CD8-positive, alpha-beta memory T cell (primary cell): ENCODE measurements around the gene TRPM8. TPM values are rescaled to one million over a fixed set of nuclear protein-coding genes. Genes with fewer than 3 reads are reported as not detected.

Experiments
- CTCF ChIA-PET: fragments of 350-600 bp; sonication (Branson Sonifier 250); formaldehyde crosslinking; loops from one replicate; lab custom pipeline; 2021; ENCODE audit warnings: antibody characterized with exemption; lab: Charles Lee
- POLR2A ChIA-PET: fragments of 350-600 bp; sonication (Branson Sonifier 250); formaldehyde crosslinking; loops from one replicate; lab custom pipeline; 2021; ENCODE audit warnings: antibody characterized with exemption; lab: Charles Lee
- DNase-seq, 5 donors: peaks; one replicate each; pipeline versions ENCODE4 v3.0.0 to v3.0.0-alpha.2; 2020 to 2022; ENCODE audit warnings: mixed read lengths in 1 of 5
- H3K27ac ChIP-seq: one replicate; pipeline ENCODE4 v1.7.0; 2013; ENCODE audit warnings: low read depth, mild to moderate bottlenecking, low read length, moderate library complexity
- H3K27me3 ChIP-seq: 2 replicates; pipeline ENCODE4 v1.7.0; 2013; ENCODE audit warnings: low read length, mild to moderate bottlenecking; ENCODE audit not compliant: insufficient read depth, poor library complexity, severe bottlenecking
- H3K36me3 ChIP-seq: 2 replicates; pipeline ENCODE4 v1.7.0; 2013; ENCODE audit warnings: mild to moderate bottlenecking, low read length, moderate library complexity; ENCODE audit not compliant: insufficient read depth
- H3K4me1 ChIP-seq: 2 replicates; pipeline ENCODE4 v1.7.0; 2013; ENCODE audit warnings: mild to moderate bottlenecking, low read length, moderate library complexity; ENCODE audit not compliant: insufficient read depth
- H3K4me3 ChIP-seq: 2 replicates; pipeline ENCODE4 v1.7.0; 2013; ENCODE audit warnings: mild to moderate bottlenecking, low read length
- H3K9me3 ChIP-seq: 2 replicates; pipeline ENCODE4 v1.7.0; 2013; ENCODE audit warnings: mild to moderate bottlenecking, low read length
- H3K27ac Mint-ChIP-seq, 8 donors: one replicate each; pipeline ENCODE4 v1.8.0; 2020 to 2021; ENCODE audit warnings: mixed read lengths in 8 of 8, mild to moderate bottlenecking in 6 of 8, inconsistent platforms in 3 of 8, moderate library complexity in 3 of 8
- H3K27me3 Mint-ChIP-seq, 2 donors: one replicate each; pipeline ENCODE4 v1.8.0; 2020 to 2021; ENCODE audit warnings: mixed read lengths in 2 of 2, mild to moderate bottlenecking in 1 of 2, moderate library complexity in 1 of 2
- H3K36me3 Mint-ChIP-seq, 3 donors: one replicate each; pipeline ENCODE4 v1.8.0; 2020 to 2021; ENCODE audit warnings: mixed read lengths in 3 of 3, inconsistent platforms in 1 of 3, mild to moderate bottlenecking in 1 of 3
- H3K4me1 Mint-ChIP-seq, 3 donors: one replicate each; pipeline ENCODE4 v1.8.0; 2020 to 2021; ENCODE audit warnings: mixed read lengths in 3 of 3, inconsistent platforms in 1 of 3, mild to moderate bottlenecking in 1 of 3
- H3K4me3 Mint-ChIP-seq, 7 donors: one replicate each; pipeline ENCODE4 v1.8.0; 2020 to 2021; ENCODE audit warnings: mixed read lengths in 7 of 7, mild to moderate bottlenecking in 6 of 7, moderate library complexity in 4 of 7, inconsistent platforms in 2 of 7
- H3K9me3 Mint-ChIP-seq, 5 donors: one replicate each; pipeline ENCODE4 v1.8.0; 2020 to 2022; ENCODE audit warnings: mixed read lengths in 5 of 5, mild to moderate bottlenecking in 3 of 5, moderate library complexity in 2 of 5, inconsistent platforms in 1 of 5
- polyA plus RNA-seq: library from polyadenylated mRNA; unstranded; fragments of 300-500 nt; fragmentation: Illumina TruSeq; gene quantifications from one replicate; pipeline ENCODE4 v1.2.3, GENCODE V29; 2021
- total RNA-seq, 2 experiments: library from RNA; stranded (reverse); gene quantifications; one replicate each; pipeline ENCODE4 v1.2.3, GENCODE V29; 2021

Gene TRPM8
- total and polyA plus RNA-seq, 3 experiments from 2014 or later = not detected

DNA sequence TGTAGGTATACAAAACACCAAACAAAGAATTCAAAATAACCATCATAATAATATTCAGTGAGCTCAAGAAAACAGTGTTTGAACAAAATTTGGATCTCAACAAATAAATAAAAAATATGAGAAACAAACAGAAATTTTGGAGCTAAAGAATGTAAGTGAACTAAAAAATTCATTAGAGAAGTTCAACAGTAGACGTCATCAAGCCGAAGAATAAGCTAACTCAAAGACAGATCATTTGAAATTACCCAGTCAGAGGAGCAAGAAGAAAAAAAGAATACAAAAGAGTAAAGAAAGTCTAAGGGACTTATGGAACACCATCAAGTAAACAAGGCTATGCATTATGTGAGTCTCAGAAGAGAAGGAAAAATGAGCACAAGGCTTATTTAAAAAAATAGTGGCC, 116.7 kb downstream of the TRPM8 start:
- H3K27ac Mint-ChIP-seq = no peak overlapping the region
- H3K9me3 ChIP-seq = peaks cover 11% of the 10 kb centered on the region
- no peak for DNase-seq
- H3K4me3 ChIP-seq = no peak overlapping the region
- H3K4me1 ChIP-seq = peaks cover 35% of the 10 kb centered on the region
- POLR2A ChIA-PET = interaction anchor here (0.6 kb wide), 1 partner anchor 189 kb away, joined by 3 read pairs; no protein-coding TSS in a partner anchor
- CTCF ChIA-PET = interaction anchor here (1.2 kb wide), 2 partner anchors 102 to 467 kb away, joined by 3 read pairs; no protein-coding TSS in a partner anchor
- H3K27ac ChIP-seq = no peak overlapping the region
- peak overlapping the region in 1 of 7 donors; percentile 5 for H3K4me3 Mint-ChIP-seq
- peaks cover 6 to 62% (median 8%) of the 10 kb centered on the region in 3 donors for H3K36me3 Mint-ChIP-seq
- no peaks in the 10 kb centered on the region for H3K27me3 ChIP-seq
- H3K36me3 ChIP-seq = no peaks in the 10 kb centered on the region
- H3K4me1 Mint-ChIP-seq = peaks cover 48 to 53% (median 50%) of the 10 kb centered on the region in 3 donors
- no peaks in the 10 kb centered on the region for H3K27me3 Mint-ChIP-seq
- H3K9me3 Mint-ChIP-seq = peaks cover 29 to 54% (median 41%) of the 10 kb centered on the region in 5 donors

DNA sequence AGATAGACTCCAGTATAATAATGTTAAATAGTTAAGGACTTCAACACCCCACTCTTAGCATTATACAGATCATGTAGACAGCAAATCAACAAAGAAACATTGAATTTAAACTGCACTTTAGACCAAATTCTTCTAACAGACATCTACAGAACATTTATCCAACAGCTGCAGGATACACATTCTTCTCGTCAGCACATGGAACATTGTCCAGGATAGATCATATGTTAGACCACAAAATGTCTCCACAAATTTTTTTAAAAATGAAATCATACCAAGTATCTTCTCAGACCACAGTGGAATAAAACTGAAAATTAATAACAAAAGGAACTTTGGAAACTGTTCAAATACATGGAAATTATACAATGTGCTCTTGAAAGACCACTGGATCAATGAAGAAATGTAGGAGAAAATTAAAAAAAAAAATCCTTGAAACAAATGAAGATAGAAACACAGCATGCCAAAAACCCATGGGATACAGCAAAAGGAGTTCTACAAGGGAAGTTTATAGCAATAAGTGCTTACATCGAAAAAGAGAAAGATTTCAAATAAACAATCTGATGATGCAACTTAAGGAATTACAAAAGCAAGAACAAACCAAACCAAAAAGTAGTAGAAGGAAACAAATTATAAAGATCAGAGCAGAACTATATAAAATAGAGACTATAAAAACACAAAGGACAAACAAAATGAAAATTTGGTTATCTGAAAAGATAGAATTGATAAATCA, 121.1 kb downstream of the TRPM8 start:
- no peak overlapping the region for H3K4me3 ChIP-seq
- no peaks in the 10 kb centered on the region for H3K36me3 ChIP-seq
- no peak overlapping the region for H3K27ac ChIP-seq
- Mint-ChIP-seq H3K36me3 (peaks cover 3 to 45% (median 4%) of the 10 kb centered on the region in 3 donors), H3K9me3 (peaks cover 23 to 39% (median 34%) of the 10 kb centered on the region in 5 donors), H3K4me1 (peaks cover 7 to 10% (median 9%) of the 10 kb centered on the region in 3 donors), H3K27me3 (no peaks in the 10 kb centered on the region), H3K4me3 (no peak overlapping the region), H3K27ac (no peak overlapping the region)
- peaks cover 4% of the 10 kb centered on the region for H3K4me1 ChIP-seq
- ChIA-PET POLR2A (no interaction called here), CTCF (no interaction called here)
- peaks cover 11% of the 10 kb centered on the region for H3K9me3 ChIP-seq
- H3K27me3 ChIP-seq = no peaks in the 10 kb centered on the region
- no peak for DNase-seq

DNA sequence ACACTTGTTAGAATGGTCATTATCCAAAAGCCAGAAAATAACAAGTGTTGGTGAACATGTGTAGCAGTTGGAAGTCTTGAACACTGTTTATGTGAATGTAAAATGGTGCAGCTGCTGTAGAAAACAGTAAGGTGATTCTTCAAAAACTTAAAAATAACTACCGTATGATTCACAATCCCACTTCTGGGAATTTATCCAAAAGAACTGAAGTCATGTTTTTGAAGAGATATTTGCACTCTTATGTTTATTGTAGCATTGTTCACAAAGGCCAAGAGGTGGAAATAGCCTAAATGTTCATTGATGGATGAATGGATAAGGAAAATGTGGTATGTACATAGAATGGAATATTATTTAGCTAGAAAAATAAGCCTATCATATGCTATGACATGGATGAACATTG, 127.0 kb downstream of the TRPM8 start:
- Mint-ChIP-seq H3K9me3 (no peaks in the 10 kb centered on the region), H3K4me3 (no peak overlapping the region), H3K27ac (peak overlapping the region in 1 of 8 donors; percentile 50), H3K36me3 (peaks cover 0 to 10% (median 1%) of the 10 kb centered on the region in 3 donors), H3K27me3 (no peaks in the 10 kb centered on the region), H3K4me1 (peaks cover 0 to 14% (median 5%) of the 10 kb centered on the region in 3 donors)
- H3K27ac ChIP-seq = no peak overlapping the region
- CTCF ChIA-PET = no interaction called here
- no peaks in the 10 kb centered on the region for H3K9me3 ChIP-seq
- POLR2A ChIA-PET = no interaction called here
- no peaks in the 10 kb centered on the region for H3K36me3 ChIP-seq
- no peaks in the 10 kb centered on the region for H3K27me3 ChIP-seq
- H3K4me3 ChIP-seq = no peak overlapping the region
- H3K4me1 ChIP-seq = no peaks in the 10 kb centered on the region
- DNase-seq = no peak

DNA sequence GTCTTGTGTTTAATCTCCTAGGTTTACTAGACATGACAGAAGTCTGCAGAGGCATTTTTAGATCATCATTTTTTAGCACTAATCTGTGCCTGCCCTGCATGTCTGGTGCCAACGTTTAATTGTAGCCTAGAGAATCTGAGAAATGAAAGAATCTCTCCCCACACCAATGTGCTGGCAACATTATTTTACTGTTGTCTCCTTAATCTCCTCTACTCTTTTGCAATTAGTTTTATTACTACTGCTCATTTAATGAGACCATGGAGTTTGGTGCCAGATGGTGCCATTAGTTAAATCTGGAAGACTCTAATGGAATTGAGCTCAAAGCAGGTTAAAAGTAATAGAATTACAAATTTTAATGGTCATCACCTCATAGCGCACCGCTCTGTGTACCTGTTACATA, 129.3 kb downstream of the TRPM8 start:
- H3K9me3 ChIP-seq = no peaks in the 10 kb centered on the region
- no peaks in the 10 kb centered on the region for H3K9me3 Mint-ChIP-seq
- H3K36me3 Mint-ChIP-seq = peaks cover 0 to 10% (median 1%) of the 10 kb centered on the region in 3 donors
- no peak overlapping the region for H3K27ac Mint-ChIP-seq
- no peak overlapping the region for H3K4me3 Mint-ChIP-seq
- CTCF ChIA-PET = no interaction called here
- H3K4me3 ChIP-seq = no peak overlapping the region
- POLR2A ChIA-PET = no interaction called here
- H3K36me3 ChIP-seq = no peaks in the 10 kb centered on the region
- H3K4me1 ChIP-seq = no peaks in the 10 kb centered on the region
- no peaks in the 10 kb centered on the region for H3K27me3 ChIP-seq
- H3K27ac ChIP-seq = no peak overlapping the region
- no peak for DNase-seq
- H3K27me3 Mint-ChIP-seq = no peaks in the 10 kb centered on the region
- peaks cover 0 to 19% (median 7%) of the 10 kb centered on the region in 3 donors for H3K4me1 Mint-ChIP-seq

DNA sequence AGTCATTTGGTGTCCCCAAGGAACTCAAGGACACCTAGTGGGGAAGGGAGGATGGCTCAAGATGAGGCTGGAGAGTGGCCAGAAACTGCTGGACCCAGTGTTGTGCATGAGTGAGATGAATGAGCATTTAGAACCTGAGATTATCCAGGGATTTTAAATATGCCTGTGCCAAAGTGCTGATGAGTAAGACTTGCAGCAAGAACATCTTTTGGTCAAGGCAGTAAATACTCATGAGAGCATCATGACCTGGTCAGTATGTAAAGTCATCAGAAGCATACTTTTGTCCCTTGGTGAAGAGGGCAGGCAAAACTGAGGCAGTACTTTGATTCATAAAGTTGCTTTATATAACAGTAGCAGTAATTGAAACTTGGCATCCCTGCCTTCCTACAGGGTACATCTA, 130.2 kb downstream of the TRPM8 start:
- Histone ChIP-seq H3K27ac (no peak overlapping the region), H3K4me3 (no peak overlapping the region), H3K36me3 (no peaks in the 10 kb centered on the region), H3K4me1 (no peaks in the 10 kb centered on the region), H3K27me3 (no peaks in the 10 kb centered on the region), H3K9me3 (no peaks in the 10 kb centered on the region)
- CTCF ChIA-PET = no interaction called here
- no peaks in the 10 kb centered on the region for H3K9me3 Mint-ChIP-seq
- H3K36me3 Mint-ChIP-seq = peaks cover 0 to 10% (median 1%) of the 10 kb centered on the region in 3 donors
- POLR2A ChIA-PET = no interaction called here
- no peak overlapping the region for H3K4me3 Mint-ChIP-seq
- no peak for DNase-seq
- H3K4me1 Mint-ChIP-seq = peaks cover 0 to 28% (median 8%) of the 10 kb centered on the region in 3 donors
- no peak overlapping the region for H3K27ac Mint-ChIP-seq
- H3K27me3 Mint-ChIP-seq = peaks cover 0 to under 1% of the 10 kb centered on the region in 2 donors

DNA sequence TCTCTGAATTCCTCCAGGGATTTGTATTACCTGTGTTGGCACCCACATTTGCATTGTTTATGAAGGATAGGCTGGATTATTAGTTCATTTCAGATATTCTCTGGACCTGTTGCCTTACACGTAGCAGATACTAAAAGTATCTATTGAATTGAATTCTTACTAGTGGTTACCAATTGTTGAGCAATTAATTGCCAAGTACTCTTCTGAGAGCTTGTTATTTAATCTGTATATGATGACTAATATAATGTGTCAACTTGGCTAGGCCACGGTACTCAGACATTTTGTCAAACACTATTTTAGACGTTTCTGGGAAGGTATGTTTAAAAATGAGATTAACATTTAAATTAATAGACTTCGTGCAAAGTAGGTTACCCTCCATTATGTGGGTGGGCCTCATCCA, 130.9 kb downstream of the TRPM8 start:
- H3K9me3 ChIP-seq = no peaks in the 10 kb centered on the region
- POLR2A ChIA-PET = no interaction called here
- H3K27me3 Mint-ChIP-seq = peaks cover 0 to 5% of the 10 kb centered on the region in 2 donors
- H3K27me3 ChIP-seq = no peaks in the 10 kb centered on the region
- no peaks in the 10 kb centered on the region for H3K36me3 ChIP-seq
- DNase-seq = no peak
- H3K27ac ChIP-seq = no peak overlapping the region
- H3K36me3 Mint-ChIP-seq = peaks cover 0 to 10% (median 2%) of the 10 kb centered on the region in 3 donors
- H3K9me3 Mint-ChIP-seq = no peaks in the 10 kb centered on the region
- peaks cover 0 to 30% (median 10%) of the 10 kb centered on the region in 3 donors for H3K4me1 Mint-ChIP-seq
- H3K4me3 ChIP-seq = no peak overlapping the region
- no peaks in the 10 kb centered on the region for H3K4me1 ChIP-seq
- H3K4me3 Mint-ChIP-seq = no peak overlapping the region
- no peak overlapping the region for H3K27ac Mint-ChIP-seq
- CTCF ChIA-PET = no interaction called here

DNA sequence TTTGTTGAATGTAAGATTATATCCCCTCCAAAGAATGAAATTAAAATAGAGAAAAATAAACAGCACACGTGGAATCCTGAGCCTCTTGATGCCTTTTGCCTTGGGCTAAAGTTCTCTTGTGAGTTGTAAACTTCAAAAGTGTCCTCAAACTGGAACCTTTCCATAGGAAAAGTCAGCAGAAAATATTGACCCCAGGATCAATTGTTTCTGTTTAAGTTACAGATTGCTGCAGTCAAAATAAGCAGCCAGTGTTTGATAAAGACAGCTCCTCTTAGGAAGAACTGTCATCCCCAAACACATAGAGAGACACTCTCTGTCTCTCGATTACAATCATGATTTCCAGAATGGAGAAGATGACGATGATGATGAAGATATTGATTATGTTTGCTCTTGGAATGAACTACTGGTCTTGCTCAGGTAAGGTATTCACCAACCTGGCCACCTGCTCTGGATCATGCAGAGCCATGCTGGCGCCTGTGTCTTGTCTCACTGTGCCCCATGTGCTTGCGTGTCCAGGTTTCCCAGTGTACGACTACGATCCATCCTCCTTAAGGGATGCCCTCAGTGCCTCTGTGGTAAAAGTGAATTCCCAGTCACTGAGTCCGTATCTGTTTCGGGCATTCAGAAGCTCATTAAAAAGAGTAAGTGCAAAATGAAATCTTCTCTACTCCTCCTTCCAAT, 133.4 kb downstream of the TRPM8 start, which contains the start of gene SPP2:
Gene SPP2 (plus strand): TSS at position 248 of the 681 bp plus-strand sequence. CDS start 85 bp downstream, at position 333.
- peaks cover 0 to 11% (median 6%) of the 10 kb centered on the region in 3 donors for H3K36me3 Mint-ChIP-seq
- POLR2A ChIA-PET = no interaction called here

More for the DNA sequence above, 133.4 kb downstream of the TRPM8 start, which contains the start of gene SPP2:
- Histone ChIP-seq H3K4me1 (no peaks in the 10 kb centered on the region), H3K9me3 (no peaks in the 10 kb centered on the region), H3K4me3 (no peak within 1 kb of the TSS), H3K36me3 (no peaks in the 10 kb centered on the region), H3K27me3 (no peaks in the 10 kb centered on the region), H3K27ac (no peak within 1 kb of the TSS)
- H3K4me1 Mint-ChIP-seq = peaks cover 0 to 18% (median 6%) of the 10 kb centered on the region in 3 donors
- CTCF ChIA-PET = interaction anchor here (1.5 kb wide), 1 partner anchor 45 kb away, joined by 3 read pairs; no protein-coding TSS in a partner anchor
- peaks cover 0 to 5% of the 10 kb centered on the region in 2 donors for H3K27me3 Mint-ChIP-seq
- H3K27ac Mint-ChIP-seq = peak within 1 kb of the TSS in 1 of 8 donors; percentile 6
- no peaks in the 10 kb centered on the region for H3K9me3 Mint-ChIP-seq
- DNase-seq = no peak
- no peak within 1 kb of the TSS for H3K4me3 Mint-ChIP-seq
